ENCODE results near the gene GIGYF2.
A peak's percentile ranks its signal among the peaks of the same experiment; 100 is the strongest.

DNA sequence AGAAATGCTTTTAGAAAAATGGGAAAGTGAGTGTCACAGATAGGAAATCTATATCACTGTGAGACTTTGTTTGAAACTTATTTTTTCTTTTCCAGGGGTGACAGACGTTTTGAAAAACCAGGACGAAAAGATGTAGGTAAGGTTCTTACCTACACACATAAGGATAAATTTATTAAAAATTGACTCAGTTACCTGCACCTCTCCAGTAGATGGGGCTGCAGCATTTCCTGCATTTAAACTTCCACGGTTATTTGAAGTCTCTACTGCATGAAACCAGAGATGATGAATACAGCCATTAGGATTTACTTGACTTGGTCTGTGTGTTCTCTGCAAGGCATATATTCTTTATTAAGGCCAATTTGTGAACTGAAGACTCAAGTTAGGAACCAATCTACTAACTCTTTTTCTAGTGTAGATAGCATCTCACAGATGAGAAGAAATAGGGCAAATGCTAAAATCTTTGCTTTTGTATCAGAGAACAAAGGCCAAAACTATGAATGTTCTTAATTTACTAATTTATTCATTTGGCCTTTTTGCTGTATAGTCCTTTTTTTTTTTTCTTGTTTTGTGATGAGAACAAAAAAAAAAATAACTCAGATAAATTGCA, 64.3 kb downstream of the GIGYF2 start:
- TF ChIP-seq CTCF (IDR thresholded peaks at IDR 0.05; ENCODE audit: poor library complexity, severe bottlenecking) (peak; percentile 74), EZH2 (IDR thresholded peaks at IDR 0.05; ENCODE audit: borderline replicate concordance, insufficient read depth, low read length, poor library complexity, severe bottlenecking) (no peak), RAD21 (conservative IDR thresholded peaks at IDR 0.05) (peak; percentile 68), POLR2AphosphoS5 (IDR thresholded peaks at IDR 0.05) (no peak), EP300 (conservative IDR thresholded peaks at IDR 0.05; ENCODE audit: poor library complexity, severe bottlenecking) (no peak), MXI1 (conservative IDR thresholded peaks at IDR 0.05; ENCODE audit: poor library complexity, severe bottlenecking) (no peak)

All from neural cell (in vitro differentiated cells).